NCI-H2107 (cell line): ENCODE results near the gene PMM2.
"Not testable (repeated sequence)": the region's sequence is repeated elsewhere in the genome, so short reads cannot be mapped to it uniquely, and the experiment has no call there.

ENCODE experiments used
- DNase-seq: peaks from one replicate; lab custom pipeline; 2025; lab: John Stamatoyannopoulos, UW

PMM2 gene

GRCh38 chr16:8782673-8783072 lies 15.0 kb upstream of the PMM2 start:
- DNase-seq, result no peak

GRCh38 chr16:8785408-8785807 lies 12.2 kb upstream of the PMM2 start:
- no peak for DNase-seq

DNA sequence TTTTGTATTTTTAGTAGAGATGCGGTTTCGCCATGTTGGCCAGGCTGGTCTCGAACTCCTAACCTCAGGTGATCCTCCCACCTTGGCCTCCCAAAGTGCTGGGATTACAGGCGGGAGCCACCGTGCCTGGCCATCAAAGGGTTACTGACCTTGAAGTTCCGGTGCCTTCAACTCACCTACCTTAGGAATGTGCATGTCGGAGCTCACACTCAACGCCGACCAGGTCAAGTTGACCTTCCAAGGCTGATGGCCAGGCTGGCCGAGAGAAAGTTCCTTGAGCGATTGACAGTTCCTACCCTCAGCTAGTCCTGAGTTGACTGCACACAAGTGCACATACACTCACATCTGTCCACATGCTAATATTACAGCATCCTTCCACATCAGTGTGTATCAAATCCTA lies 11.3 kb upstream of the PMM2 start:
- not testable (repeated sequence) for DNase-seq

GRCh38 chr16:8788578-8789172 lies 9.0 kb upstream of the PMM2 start:
- no peak for DNase-seq

DNA sequence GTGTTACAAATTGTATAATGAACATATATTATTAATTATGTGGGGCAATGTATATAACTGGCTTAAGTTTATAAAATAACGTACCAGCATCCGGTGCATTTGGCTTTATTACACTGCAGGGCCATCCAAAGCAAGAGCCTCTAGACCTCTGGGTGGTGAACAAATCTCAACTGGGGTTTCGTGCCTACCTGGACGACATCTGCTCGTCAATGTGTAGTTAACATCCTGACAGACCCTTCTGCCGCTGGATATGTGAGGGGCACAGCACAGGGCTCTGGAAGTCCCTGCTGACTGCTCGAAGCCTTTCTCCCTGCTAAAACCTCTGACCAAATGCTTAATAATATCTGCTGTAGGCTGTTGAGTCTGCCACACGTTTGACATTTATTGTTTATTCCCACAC lies 2.5 kb upstream of the PMM2 start:
- DNase-seq, result no peak

GRCh38 chr16:8795818-8796217 lies 1.8 kb upstream of the PMM2 start:
- DNase-seq, result no peak

- no peak for DNase-seq
Observed at GRCh38 chr16:8796469-8797363, 923 bp upstream of the PMM2 start.

DNA sequence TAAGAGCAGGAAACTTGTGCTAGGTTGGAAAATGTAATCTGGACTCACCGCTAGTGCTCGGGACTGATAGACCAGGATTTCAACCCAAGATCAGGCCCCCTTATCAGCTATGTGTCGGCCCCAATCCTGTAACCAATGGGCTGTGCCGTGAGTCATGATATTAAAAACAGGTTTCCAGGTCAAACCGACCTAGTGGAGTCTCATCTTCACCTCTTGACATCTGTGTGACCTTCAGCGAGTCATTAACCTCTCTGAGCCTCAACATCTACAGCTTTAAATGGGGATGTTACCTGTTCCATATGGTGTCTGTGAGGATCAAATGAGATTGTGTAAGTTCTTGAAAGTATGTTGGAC lies 512 bp downstream of the PMM2 start:
- DNase-seq, result no peak

DNA sequence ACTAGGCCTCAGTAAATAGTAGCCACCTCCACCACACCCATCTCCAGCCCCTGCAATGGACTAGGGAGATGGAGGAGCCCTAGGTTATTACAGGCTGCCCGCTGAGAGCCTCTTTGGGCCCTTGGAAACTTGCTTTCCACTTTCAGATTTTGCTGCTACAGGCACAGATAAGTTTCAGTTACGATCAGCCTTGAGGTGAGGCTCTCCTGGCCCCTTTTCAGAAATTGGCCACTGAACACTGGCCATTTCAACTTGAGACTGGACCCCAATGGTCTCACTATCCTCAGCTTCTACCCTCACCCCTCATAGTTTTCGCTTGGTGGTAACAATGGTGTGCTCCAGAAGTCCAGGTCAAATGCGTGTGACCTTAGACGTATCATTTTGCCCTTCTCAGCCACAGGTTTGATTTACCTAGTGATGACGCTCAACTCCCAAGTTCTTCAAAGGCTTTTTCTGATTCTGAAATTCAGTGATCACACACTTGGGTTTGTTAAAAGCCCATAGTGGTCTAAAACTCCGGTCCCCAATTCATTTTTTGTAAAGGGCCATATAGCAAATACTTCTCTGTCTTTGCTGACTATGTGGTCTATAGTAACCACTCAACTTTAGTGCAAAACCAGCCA lies 1.0 kb downstream of the PMM2 start:
- DNase-seq, result no peak

DNA sequence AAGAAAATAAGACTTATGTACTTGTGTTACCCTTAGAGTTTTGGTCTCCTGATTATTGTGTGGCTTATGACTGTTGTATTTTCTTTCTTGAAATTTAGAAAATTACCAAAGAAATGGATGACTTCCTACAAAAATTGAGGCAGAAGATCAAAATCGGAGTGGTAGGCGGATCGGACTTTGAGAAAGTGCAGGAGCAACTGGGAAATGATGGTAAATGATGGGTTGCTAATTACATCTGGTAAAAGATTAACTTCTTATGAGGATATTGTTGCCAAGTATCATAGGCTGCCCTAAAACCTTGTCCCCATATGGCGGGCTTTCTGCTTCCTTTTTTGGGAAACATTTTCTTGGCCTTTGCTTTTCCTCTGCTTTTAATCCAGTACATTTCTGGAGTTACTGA lies 4.1 kb downstream of the PMM2 start:
- DNase-seq, result no peak

DNA sequence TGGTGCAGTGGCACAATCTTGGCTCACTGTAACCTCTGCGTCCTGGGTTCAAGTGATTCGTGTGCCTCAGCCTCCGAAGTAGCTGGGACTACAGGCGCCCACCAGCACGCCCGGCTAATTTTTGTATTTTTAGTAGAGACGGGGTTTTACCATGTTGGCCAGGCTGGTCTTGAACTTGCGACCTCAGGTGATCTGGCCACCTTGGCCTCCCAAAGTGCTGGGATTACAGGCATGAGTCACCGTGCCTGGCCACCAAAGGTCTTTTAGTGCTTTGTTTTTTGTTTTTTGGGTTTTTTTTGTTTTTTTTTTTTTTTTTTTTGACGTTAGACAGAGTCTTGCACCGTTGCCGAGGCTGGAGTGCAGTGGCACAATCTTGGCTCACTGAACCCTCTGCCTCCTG lies 6.1 kb downstream of the PMM2 start:
- DNase-seq, result not testable (repeated sequence)

DNA sequence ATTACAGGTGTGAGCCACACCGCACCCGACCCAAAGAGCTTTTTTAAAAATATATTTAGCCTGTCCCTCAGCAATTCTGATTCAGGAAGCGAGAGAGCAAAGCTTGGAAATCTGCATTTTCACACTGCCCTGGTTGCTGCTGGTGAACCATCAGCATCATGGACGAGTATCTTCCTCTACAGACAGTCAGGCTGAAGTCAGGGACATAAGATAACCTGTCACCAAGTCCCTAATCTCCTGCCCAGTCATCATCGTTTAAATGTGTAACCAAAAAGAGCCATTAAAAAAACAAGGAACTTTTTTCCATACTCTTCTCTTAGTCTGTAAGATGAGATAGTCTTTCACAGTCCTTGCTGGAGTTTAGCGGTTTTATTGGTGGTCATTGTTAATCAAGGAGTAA lies 6.7 kb downstream of the PMM2 start:
- no peak for DNase-seq

DNA sequence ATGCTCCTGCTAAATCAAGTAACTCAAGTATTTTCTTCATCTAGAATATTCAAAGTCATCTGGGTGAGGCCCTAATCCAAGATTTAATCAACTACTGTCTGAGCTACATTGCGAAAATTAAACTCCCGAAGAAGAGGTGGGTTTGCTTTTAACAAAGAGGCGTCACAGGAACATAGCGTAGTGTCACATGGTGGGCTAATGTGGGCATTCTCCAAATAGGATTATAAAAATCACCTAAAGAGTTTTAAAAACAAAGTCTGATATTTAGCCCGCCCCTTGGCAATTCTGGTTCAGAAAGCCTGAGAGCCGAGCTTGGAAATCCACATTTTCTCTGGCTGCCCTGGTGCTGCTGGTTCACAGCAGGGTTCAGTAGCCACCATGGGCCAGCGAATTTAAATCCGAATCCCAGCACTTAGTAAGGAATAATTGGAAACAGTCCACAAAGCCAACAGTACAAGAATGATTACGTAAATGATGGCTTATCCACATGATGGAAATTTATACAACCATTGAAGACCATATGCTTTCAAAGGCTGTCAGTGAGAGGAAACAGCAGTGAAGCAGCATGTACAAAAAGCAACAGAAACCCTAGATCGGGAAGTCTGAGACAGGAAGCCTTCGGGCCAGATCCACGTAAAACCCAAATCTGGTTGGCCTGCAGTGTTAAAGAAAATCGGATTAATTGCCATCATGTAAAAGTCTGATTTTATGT lies 8.8 kb downstream of the PMM2 start:
- DNase-seq, result no peak

- no peak for DNase-seq
Observed at GRCh38 chr16:8807189-8807588, 9.6 kb downstream of the PMM2 start.

GRCh38 chr16:8808009-8808408 lies 10.4 kb downstream of the PMM2 start:
- no peak for DNase-seq

DNA sequence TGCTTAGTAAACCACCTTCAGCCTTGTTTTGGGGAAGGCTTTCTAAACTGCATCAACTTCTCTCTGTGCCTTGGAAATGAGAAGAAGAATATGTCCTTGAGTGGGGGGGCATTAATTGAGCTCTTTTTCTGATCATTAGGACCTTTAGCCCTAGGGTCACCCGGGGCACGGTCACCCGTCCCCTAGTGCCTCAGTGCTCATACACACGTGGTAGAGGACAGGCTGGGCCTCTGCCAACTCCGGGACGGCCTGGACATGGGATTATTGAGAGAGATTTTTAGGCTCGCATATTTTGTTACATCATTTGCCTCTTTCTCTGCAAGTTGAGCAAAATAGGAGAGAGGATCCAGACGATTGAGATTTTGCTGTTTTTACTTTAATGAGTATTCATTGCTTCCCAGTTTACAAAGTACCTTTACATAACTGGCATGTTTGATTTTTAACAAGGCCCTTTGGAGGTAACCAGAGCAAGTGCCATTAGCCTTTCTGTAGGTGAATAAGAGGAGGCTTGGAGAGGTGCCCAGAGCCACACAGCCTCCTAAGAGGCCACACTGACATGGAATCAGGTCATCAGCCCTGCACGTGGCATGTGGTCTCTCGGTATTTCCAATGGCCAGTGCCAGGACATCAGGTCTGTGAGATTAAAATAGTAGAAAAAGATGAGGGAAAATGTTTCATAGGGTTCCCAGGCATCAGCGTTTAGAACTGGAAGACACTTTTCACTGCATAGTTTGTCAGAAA lies 11.1 kb downstream of the PMM2 start:
- no peak for DNase-seq

GRCh38 chr16:8812162-8812843 lies 14.7 kb downstream of the PMM2 start:
- no peak for DNase-seq

DNA sequence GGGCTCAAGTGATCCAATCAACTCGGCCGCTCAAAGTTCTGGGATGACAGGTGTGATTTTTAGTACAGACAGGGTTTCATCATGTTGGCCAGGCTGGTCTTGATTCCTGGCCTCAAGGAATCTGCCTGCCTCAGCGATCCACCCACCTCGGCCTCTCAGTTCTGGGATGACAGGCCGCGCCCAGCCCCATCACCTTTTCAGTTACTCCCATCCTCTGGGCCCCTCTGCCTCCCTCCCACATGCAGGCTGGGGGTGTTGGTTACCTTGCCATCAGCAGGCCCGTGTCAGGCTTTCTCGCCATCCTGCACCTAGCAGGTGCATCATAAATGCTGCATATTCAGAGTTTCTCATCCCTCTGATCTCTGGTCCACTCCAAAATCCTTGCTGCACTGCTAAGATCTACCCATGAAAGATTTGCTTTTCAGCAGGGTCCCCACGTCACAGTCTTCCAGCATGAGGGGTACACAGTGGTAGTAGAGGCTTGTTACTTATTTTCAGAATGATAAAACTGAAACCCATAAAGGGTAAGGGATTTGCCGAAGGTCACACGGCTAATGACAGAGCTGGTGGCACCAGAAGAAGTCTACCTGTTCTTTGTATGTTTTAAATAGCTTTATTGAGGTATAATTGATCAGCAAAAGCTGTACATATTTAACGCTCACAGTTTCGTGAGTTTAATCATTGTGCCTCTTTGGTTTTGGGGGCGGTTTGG lies 16.6 kb downstream of the PMM2 start:
- DNase-seq, result no peak

DNA sequence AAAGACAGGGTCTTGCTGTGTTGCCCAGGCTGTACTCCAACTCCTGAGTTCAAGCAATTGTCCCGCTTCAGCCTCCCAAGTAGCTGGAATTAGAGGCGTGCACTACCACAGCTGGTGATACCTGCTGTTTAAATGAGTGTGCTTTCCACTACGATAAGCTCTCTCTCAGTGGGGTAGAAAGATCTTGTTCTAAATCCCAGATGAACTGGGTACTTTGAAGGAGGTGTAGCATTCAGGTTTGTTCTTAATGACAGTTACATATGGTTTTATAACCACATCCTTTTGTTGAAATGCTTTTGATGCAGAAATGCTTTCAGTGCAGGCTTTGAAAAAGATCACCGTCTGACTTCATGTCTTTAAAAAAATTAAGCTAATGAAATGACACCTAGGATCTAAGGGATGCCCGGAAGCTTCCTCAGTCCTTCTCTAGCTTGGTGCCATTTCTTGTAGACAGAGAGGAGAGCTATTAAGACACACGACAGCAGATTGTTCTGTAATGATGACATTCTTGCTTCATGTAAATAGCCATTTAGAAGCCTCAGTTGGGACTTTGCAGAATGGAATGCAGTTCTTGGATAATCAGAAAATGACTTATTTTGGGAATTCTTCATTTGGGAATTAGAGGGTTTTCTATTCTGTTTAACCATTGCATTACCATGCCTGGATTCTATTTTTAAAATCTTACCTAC lies 19.5 kb downstream of the PMM2 start:
- DNase-seq, result no peak
